ENCODE measurements around the gene CHRNB4.

DNA sequence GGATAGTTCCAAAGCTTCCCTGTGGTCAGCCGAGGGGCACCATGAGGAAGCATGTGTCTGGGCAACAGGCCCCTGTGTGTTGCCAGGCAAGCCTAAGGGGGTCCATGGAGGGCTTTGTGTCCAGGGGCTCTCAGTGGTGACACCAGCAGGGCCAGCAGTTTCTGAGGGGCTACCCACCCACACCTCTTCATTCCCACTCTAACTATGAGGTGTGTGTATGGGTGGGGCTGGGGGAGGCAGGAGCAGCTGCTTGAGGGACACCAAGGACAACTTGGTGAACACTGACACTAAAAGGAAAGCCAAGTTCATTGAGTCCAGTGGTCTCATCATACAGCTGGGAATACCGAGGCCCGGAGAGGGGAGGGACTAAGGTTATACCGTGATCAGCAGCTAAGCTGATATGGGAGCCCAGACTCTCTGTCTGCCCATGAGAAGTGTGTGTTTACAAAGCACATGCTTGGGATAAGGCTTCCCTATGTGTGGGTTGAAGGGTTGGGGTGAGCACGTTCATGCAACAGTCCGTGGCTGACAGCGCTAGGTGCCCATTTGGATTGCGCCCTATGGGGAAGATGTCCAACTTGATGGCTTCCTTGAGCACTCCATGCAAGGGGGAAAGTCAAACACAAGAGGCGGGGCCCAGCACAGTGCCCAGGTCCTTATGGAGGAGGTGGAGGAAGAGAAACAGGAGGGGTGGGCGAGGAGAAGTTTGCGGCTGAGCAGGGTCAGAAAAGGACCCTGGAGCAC lies 34.8 kb upstream of the CHRNB4 start:
- TF ChIP-seq EP300 (IDR thresholded peaks at IDR 0.05; ENCODE audit: low read depth) (no peak), POLR2AphosphoS5 (IDR thresholded peaks at IDR 0.05) (no peak)
